ENCODE measurements around the gene EXOC4. TPM values are rescaled to one million over a fixed set of nuclear protein-coding genes. Genes with fewer than 3 reads are reported as not detected.
"Not testable (repeated sequence)": the region's sequence is repeated elsewhere in the genome, so short reads cannot be mapped to it uniquely, and the experiment has no call there.

Gene EXOC4
- total and polyA plus RNA-seq, 2 experiments from 2014 or later = 23.9 to 51.7 TPM

DNA sequence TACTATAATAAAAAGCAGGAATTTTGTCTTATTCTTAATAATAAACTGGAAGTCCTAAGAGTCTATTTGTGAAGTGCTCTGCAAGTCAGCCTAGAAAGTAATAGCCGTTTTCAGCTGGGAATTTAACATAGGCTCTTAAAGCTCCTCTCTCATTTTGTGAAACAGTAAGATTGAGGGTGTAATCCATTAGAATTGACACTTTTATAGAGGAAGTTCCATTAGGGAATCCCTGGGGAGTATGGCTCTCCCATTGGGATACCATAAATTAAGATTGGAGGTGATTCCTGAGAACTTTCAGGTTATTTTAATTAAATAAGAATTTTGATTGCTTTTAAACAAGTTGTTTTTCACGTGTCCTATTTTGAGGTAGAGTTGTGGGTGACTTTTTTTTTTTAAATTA, 68.0 kb downstream of the EXOC4 start:
- H3F3A ChIP-seq (ENCODE audit: insufficient read depth) = no peaks in the 10 kb centered on the region
- no peak for DNase-seq
- H4K20me1 ChIP-seq (ENCODE audit: insufficient read depth) = no peaks in the 10 kb centered on the region
- no peak overlapping the region for H2AFZ ChIP-seq
- peaks cover 7% of the 10 kb centered on the region; the same call in 1 of the 2 replicates for H3K36me3 ChIP-seq (ENCODE audit: low read depth)
- no peak for TF ChIP-seq EZH2phosphoT487 (IDR thresholded peaks at IDR 0.05; ENCODE audit: insufficient read depth, low read depth)
- TF ChIP-seq EZH2 (IDR thresholded peaks at IDR 0.05; ENCODE audit: insufficient read depth, poor library complexity, severe bottlenecking) = no peak
- H3K27ac ChIP-seq = no peak overlapping the region
- no peaks in the 10 kb centered on the region for H3K9me3 ChIP-seq (ENCODE audit: low read depth)
- no peaks in the 10 kb centered on the region for H3K27me3 ChIP-seq (replicated peaks; ENCODE audit: insufficient read depth)
- H3K9ac ChIP-seq = no peak overlapping the region
- H3K79me2 ChIP-seq (ENCODE audit: insufficient read depth) = no peaks in the 10 kb centered on the region
- H3K4me2 ChIP-seq (ENCODE audit: unreplicated experiment) = no peak overlapping the region
- H3K4me1 ChIP-seq (ENCODE audit: insufficient read depth) = peaks cover under 1% of the 10 kb centered on the region
- H3K9me2 ChIP-seq (ENCODE audit: insufficient read depth) = no peaks in the 10 kb centered on the region
- no peak overlapping the region for H3K4me3 ChIP-seq
- in situ Hi-C loops (cut with MboI) = no loop called here
- 74 to 78% methylated on average over 2 of the region's 2 CpGs for WGBS, 2 experiments (ENCODE audit: low coverage in 1 of 2, low lambda C conversion rate in 2 of 2, missing lambda C conversion rate in 2 of 2)

DNA sequence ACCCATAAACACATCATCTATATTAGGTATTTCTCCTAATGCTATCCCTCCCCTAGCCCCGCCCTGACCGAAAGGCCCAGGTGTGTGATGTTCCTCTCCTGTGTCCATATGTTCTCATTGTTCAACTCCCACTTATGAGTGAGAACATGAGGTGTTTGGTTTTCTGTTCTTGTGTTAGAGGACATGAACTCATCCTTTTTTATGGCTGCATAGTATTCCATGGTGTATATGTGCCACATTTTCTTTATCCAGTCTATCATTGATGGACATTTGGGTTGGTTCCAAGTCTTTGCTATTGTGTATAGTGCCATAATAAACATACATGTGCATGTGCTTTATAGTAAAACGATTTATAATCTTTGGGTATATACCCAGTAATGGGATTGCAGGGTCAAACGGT, 68.5 kb downstream of the EXOC4 start:
- H3K36me3 ChIP-seq (ENCODE audit: low read depth); H2AFZ ChIP-seq; H3K27me3 ChIP-seq (replicated peaks; ENCODE audit: insufficient read depth); H3K9me3 ChIP-seq (ENCODE audit: low read depth); H3F3A ChIP-seq (ENCODE audit: insufficient read depth); H3K9me2 ChIP-seq (ENCODE audit: insufficient read depth); H3K79me2 ChIP-seq (ENCODE audit: insufficient read depth); H3K4me1 ChIP-seq (ENCODE audit: insufficient read depth); in situ Hi-C loops (cut with MboI); H3K4me3 ChIP-seq; H3K4me2 ChIP-seq (ENCODE audit: unreplicated experiment); H3K9ac ChIP-seq; DNase-seq; H3K27ac ChIP-seq; H4K20me1 ChIP-seq (ENCODE audit: insufficient read depth): not testable (repeated sequence)
- 95 to 97% methylated on average over 4 of the region's 4 CpGs for WGBS, 2 experiments (ENCODE audit: low coverage in 1 of 2, low lambda C conversion rate in 2 of 2, missing lambda C conversion rate in 2 of 2)

DNA sequence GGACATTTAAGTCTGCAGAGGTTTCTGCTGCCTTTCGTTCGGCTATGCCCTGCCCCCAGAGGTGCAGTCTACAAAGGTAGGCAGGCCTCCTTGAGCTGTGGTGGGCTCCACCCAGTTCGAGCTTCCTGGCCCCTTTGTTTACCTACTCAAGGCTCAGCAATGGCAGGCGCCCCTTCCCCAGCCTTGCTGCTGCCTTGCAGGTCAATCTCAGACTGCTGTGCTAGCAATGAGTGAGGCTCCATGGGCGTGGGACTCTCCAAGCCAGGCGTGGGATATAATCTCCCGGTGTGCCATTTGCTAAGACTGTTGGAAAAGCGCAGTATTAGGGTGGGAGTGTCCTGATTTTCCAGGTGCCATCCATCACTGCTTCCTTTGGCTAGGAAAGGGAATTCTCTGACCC, 73.9 kb downstream of the EXOC4 start:
- H4K20me1 ChIP-seq (ENCODE audit: insufficient read depth); H3K27ac ChIP-seq; H3K9me3 ChIP-seq (ENCODE audit: low read depth); H3K27me3 ChIP-seq (replicated peaks; ENCODE audit: insufficient read depth); H2AFZ ChIP-seq; H3K4me3 ChIP-seq; H3K4me2 ChIP-seq (ENCODE audit: unreplicated experiment); H3K36me3 ChIP-seq (ENCODE audit: low read depth); DNase-seq; H3K4me1 ChIP-seq (ENCODE audit: insufficient read depth); in situ Hi-C loops (cut with MboI); H3K9ac ChIP-seq; H3K9me2 ChIP-seq (ENCODE audit: insufficient read depth); H3K79me2 ChIP-seq (ENCODE audit: insufficient read depth); H3F3A ChIP-seq (ENCODE audit: insufficient read depth): not testable (repeated sequence)
- 96 to 98% methylated on average over 8 of the region's 8 CpGs for WGBS, 2 experiments (ENCODE audit: low coverage in 1 of 2, low lambda C conversion rate in 2 of 2, missing lambda C conversion rate in 2 of 2)

DNA sequence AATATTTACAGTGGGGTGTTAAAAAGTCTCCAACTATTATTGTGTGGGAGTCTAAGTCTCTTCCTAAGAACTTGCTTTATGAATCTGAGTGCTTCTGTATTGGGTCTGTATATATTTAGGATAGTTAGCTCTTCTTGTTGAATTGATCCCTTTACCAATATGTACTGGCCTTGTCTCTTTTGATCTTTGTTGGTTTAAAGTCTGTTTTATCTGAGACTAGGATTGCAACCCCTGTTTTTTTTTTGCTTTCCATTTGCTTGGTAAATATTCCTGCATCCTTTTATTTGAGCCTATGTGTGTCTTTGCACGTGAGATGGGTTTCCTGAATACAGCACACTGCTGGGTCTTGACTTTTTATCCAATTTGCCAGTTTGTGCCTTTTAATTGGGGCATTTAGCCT, 75.1 kb downstream of the EXOC4 start:
- H3K79me2 ChIP-seq (ENCODE audit: insufficient read depth); H3K27me3 ChIP-seq (replicated peaks; ENCODE audit: insufficient read depth); H3K27ac ChIP-seq; H3K4me2 ChIP-seq (ENCODE audit: unreplicated experiment); DNase-seq; H3K9ac ChIP-seq; H4K20me1 ChIP-seq (ENCODE audit: insufficient read depth); H3K9me2 ChIP-seq (ENCODE audit: insufficient read depth); H3K36me3 ChIP-seq (ENCODE audit: low read depth); in situ Hi-C loops (cut with MboI); H3F3A ChIP-seq (ENCODE audit: insufficient read depth); H2AFZ ChIP-seq; H3K4me1 ChIP-seq (ENCODE audit: insufficient read depth); H3K9me3 ChIP-seq (ENCODE audit: low read depth); H3K4me3 ChIP-seq: not testable (repeated sequence)
- WGBS, 2 experiments (ENCODE audit: low coverage in 1 of 2, low lambda C conversion rate in 2 of 2, missing lambda C conversion rate in 2 of 2) = 94 to 100% methylated on average over 1 of the region's 1 CpG

DNA sequence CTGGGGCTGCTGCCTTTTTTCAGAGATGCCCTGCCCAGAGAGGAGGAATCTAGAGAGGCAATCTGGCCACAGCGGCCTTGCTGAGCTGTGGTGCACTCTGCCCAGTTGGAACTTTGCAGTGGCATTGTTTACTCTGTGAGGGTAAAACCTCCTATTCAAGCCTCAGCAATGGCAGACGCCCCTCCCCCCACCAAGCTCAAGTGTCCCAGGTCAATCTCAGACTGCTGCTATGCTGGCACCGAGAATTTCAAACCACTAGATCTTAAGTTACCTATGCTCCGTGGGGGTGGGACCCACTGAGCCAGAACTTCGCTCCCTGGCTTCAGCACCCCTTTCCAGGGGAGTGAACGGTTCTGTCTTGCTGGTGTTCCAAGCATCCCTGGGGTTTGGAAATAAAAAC, 77.2 kb downstream of the EXOC4 start:
- Histone ChIP-seq H3K9me3 (ENCODE audit: low read depth) (no peaks in the 10 kb centered on the region), H4K20me1 (ENCODE audit: insufficient read depth) (no peaks in the 10 kb centered on the region), H3F3A (ENCODE audit: insufficient read depth) (no peaks in the 10 kb centered on the region), H3K4me2 (ENCODE audit: unreplicated experiment) (no peak overlapping the region), H3K9me2 (ENCODE audit: insufficient read depth) (no peaks in the 10 kb centered on the region), H3K27ac (no peak overlapping the region), H3K4me1 (ENCODE audit: insufficient read depth) (no peaks in the 10 kb centered on the region), H3K36me3 (ENCODE audit: low read depth) (no peaks in the 10 kb centered on the region), H3K79me2 (ENCODE audit: insufficient read depth) (peaks cover 6% of the 10 kb centered on the region; the same call in 1 of the 2 replicates), H2AFZ (no peak overlapping the region), H3K4me3 (no peak overlapping the region), H3K9ac (no peak overlapping the region), H3K27me3 (replicated peaks; ENCODE audit: insufficient read depth) (no peaks in the 10 kb centered on the region)
- in situ Hi-C loops (cut with MboI) = no loop called here
- no peak for TF ChIP-seq EZH2phosphoT487 (IDR thresholded peaks at IDR 0.05; ENCODE audit: insufficient read depth, low read depth)
- no peak for TF ChIP-seq EZH2 (IDR thresholded peaks at IDR 0.05; ENCODE audit: insufficient read depth, poor library complexity, severe bottlenecking)
- DNase-seq = no peak
- 96 to 99% methylated on average over 6 of the region's 6 CpGs for WGBS, 2 experiments (ENCODE audit: low coverage in 1 of 2, low lambda C conversion rate in 2 of 2, missing lambda C conversion rate in 2 of 2)
